T-cell (primary cell): ENCODE measurements around the gene ARHGAP15. TPM values are rescaled to one million over a fixed set of nuclear protein-coding genes. Genes with fewer than 3 reads are reported as not detected.

Experiments
- ATAC-seq, 4 experiments: fragments of 200-7000 bp in 3 of 4; fragments of 150-1000 bp in 1 of 4; cut with Tn5 transposase; replicated peaks in 1 of 4; 1 replicate in 3 of 4; 2 replicates in 1 of 4; pipeline ENCODE4 v1.10.0; 2021; ENCODE audit warnings: moderate library complexity in 3 of 4, mild to moderate bottlenecking in 2 of 4, moderate number of reproducible peaks in 1 of 4
- CTCF ChIA-PET, 2 donors: fragments of 300-600 bp; sonication (Branson Sonifier 250); formaldehyde crosslinking; loops; one replicate each; lab custom pipeline; 2022; ENCODE audit warnings: antibody characterized with exemption in 2 of 2; lab: Charles Lee
- POLR2A ChIA-PET, 2 donors: fragments of 300-600 bp; sonication (Branson Sonifier 250); formaldehyde crosslinking; loops; one replicate each; lab custom pipeline; 2022; ENCODE audit warnings: antibody characterized with exemption in 2 of 2; lab: Charles Lee
- DNase-seq, 35 experiments: peaks; one replicate each; pipeline versions ENCODE4 v3.0.0 to v3.0.0-alpha.2; 2013 to 2023
- H3K27ac ChIP-seq: one replicate; pipeline ENCODE4 v1.5.1; 2013; ENCODE audit warnings: low read length
- H3K27me3 ChIP-seq, 2 experiments: replicated peaks in 1 of 2; 1 replicate in 1 of 2; 2 replicates in 1 of 2; pipeline versions ENCODE4 v1.6.1 to v1.7.0; 2013; ENCODE audit warnings: low read length in 1 of 2, mixed read lengths in 1 of 2; ENCODE audit not compliant: control insufficient read depth in 2 of 2, insufficient read depth in 2 of 2; ENCODE audit errors: extremely low read depth in 1 of 2
- H3K36me3 ChIP-seq, 2 donors: 1 replicate in 1 of 2; 2 replicates in 1 of 2; pipeline versions ENCODE4 v1.6.1 to v1.7.0; 2013; ENCODE audit warnings: low read length in 1 of 2; ENCODE audit not compliant: control insufficient read depth in 2 of 2, insufficient read depth in 1 of 2; ENCODE audit errors: extremely low read depth in 1 of 2
- H3K4me1 ChIP-seq, 2 experiments: 1 replicate in 1 of 2; 2 replicates in 1 of 2; pipeline versions ENCODE4 v1.6.1 to v1.7.0; 2013; ENCODE audit warnings: low read length in 2 of 2, mixed read lengths in 1 of 2; ENCODE audit not compliant: insufficient read depth in 2 of 2, control insufficient read depth in 1 of 2; ENCODE audit errors: extremely low read depth in 1 of 2
- H3K4me3 ChIP-seq, 2 donors: 1 replicate in 1 of 2; 2 replicates in 1 of 2; pipeline versions ENCODE4 v1.5.1 to v1.7.0; 2013; ENCODE audit warnings: mild to moderate bottlenecking in 2 of 2, low read length in 1 of 2, moderate library complexity in 1 of 2; ENCODE audit not compliant: control insufficient read depth in 1 of 2; ENCODE audit errors: extremely low read depth in 1 of 2
- H3K9me3 ChIP-seq: 2 replicates; pipeline ENCODE4 v1.7.0; 2013
- H3K27ac Mint-ChIP-seq, 2 donors: one replicate each; pipeline ENCODE4 v1.8.0; 2020 to 2021; ENCODE audit warnings: mild to moderate bottlenecking in 2 of 2, mixed read lengths in 2 of 2
- H3K27me3 Mint-ChIP-seq, 2 donors: one replicate each; pipeline ENCODE4 v1.8.0; 2021 to 2022; ENCODE audit warnings: mixed read lengths in 2 of 2
- H3K36me3 Mint-ChIP-seq: one replicate; pipeline ENCODE4 v1.8.0; 2021; ENCODE audit warnings: mixed read lengths
- H3K4me1 Mint-ChIP-seq, 3 donors: one replicate each; pipeline ENCODE4 v1.8.0; 2020 to 2022; ENCODE audit warnings: mixed read lengths in 3 of 3, mild to moderate bottlenecking in 1 of 3
- H3K4me3 Mint-ChIP-seq, 3 donors: one replicate each; pipeline ENCODE4 v1.8.0; 2020 to 2022; ENCODE audit warnings: mild to moderate bottlenecking in 3 of 3, mixed read lengths in 3 of 3, moderate library complexity in 3 of 3
- H3K9me3 Mint-ChIP-seq, 3 donors: one replicate each; pipeline ENCODE4 v1.8.0; 2020 to 2022; ENCODE audit warnings: mixed read lengths in 3 of 3
- WGBS: methylation state at CpG from one replicate; pipeline ENCODE4 v1.1.5; 2013; ENCODE audit warnings: missing lambda C conversion rate; ENCODE audit not compliant: insufficient coverage; 5-methylcytosine and 5-hydroxymethylcytosine counted together
- total RNA-seq, 35 experiments: library from RNA in 6 of 35; stranded (reverse) in 6 of 35; fragments of 120-200 nt in 1 of 35; gene quantifications; one replicate each; pipeline versions ENCODE4 v1.2.1 to v1.2.4 and lab custom pipeline; 2013 to 2026

Gene ARHGAP15
- total RNA-seq, 5 donors from 2014 or later (not counting 1 experiment from before 2014, with no cell fraction given), result 154 to 271 (median 188) TPM

- H3K9me3 ChIP-seq, result no peaks in the 10 kb centered on the region
- no peak overlapping the region for H3K4me3 ChIP-seq
- H3K9me3 Mint-ChIP-seq, result no peaks in the 10 kb centered on the region
- H3K27ac Mint-ChIP-seq, result no peak overlapping the region
- H3K4me1 ChIP-seq, result peaks cover 3 to 4% of the 10 kb centered on the region in 2 experiments
- no peak for ATAC-seq
- no peak overlapping the region for H3K27ac ChIP-seq
- H3K27me3 ChIP-seq, result no peaks in the 10 kb centered on the region
- DNase-seq, result no peak
- CTCF ChIA-PET, result no interaction called here
- H3K36me3 Mint-ChIP-seq, result peaks cover 24% of the 10 kb centered on the region
- H3K4me1 Mint-ChIP-seq, result peaks cover 25 to 61% (median 54%) of the 10 kb centered on the region in 3 donors
- no peak overlapping the region for H3K4me3 Mint-ChIP-seq
- H3K36me3 ChIP-seq, result peaks cover 0 to 11% of the 10 kb centered on the region in 2 donors
- H3K27me3 Mint-ChIP-seq, result no peaks in the 10 kb centered on the region
- WGBS, result no CpG with 5 or more reads among the region's 2 CpGs
- POLR2A ChIA-PET, result interaction anchor here in 1 of 2 donors (0.6 kb wide), 1 partner anchor 294 kb away, joined by 3 read pairs; no protein-coding TSS in a partner anchor
Observed at GRCh38 chr2:143480086-143480485, 350.9 kb downstream of the ARHGAP15 start.

- ATAC-seq (no peak), DNase-seq (no peak)
- Mint-ChIP-seq H3K27ac (no peak overlapping the region), H3K36me3 (peaks cover 28% of the 10 kb centered on the region), H3K27me3 (no peaks in the 10 kb centered on the region), H3K4me1 (peaks cover 24 to 58% (median 50%) of the 10 kb centered on the region in 3 donors), H3K9me3 (no peaks in the 10 kb centered on the region), H3K4me3 (no peak overlapping the region)
- WGBS, result no CpG with 5 or more reads among the region's 2 CpGs
- H3K36me3 ChIP-seq, result peaks cover 0 to 5% of the 10 kb centered on the region in 2 donors
- CTCF ChIA-PET, result no interaction called here
- no peak overlapping the region for H3K27ac ChIP-seq
- no peaks in the 10 kb centered on the region for H3K27me3 ChIP-seq
- no peak overlapping the region for H3K4me3 ChIP-seq
- H3K4me1 ChIP-seq, result peaks cover 0 to 3% of the 10 kb centered on the region in 2 experiments
- H3K9me3 ChIP-seq, result no peaks in the 10 kb centered on the region
- POLR2A ChIA-PET, result interaction anchor here in 1 of 2 donors (0.7 kb wide), 1 partner anchor 156 kb away, joined by 3 read pairs; no protein-coding TSS in a partner anchor
Observed at GRCh38 chr2:143480601-143481236, 351.5 kb downstream of the ARHGAP15 start.

GRCh38 chr2:143481237-143481623 is 352.0 kb downstream of the ARHGAP15 start:
- H3K4me3 ChIP-seq, result no peak overlapping the region
- Mint-ChIP-seq H3K27me3 (no peaks in the 10 kb centered on the region), H3K9me3 (no peaks in the 10 kb centered on the region), H3K27ac (no peak overlapping the region), H3K4me3 (no peak overlapping the region), H3K36me3 (peaks cover 28% of the 10 kb centered on the region), H3K4me1 (peaks cover 25 to 58% (median 53%) of the 10 kb centered on the region in 3 donors)
- H3K9me3 ChIP-seq, result no peaks in the 10 kb centered on the region
- H3K27me3 ChIP-seq, result no peaks in the 10 kb centered on the region
- POLR2A ChIA-PET, result interaction anchor here in 1 of 2 donors (0.7 kb wide), 1 partner anchor 157 kb away, joined by 3 read pairs; no protein-coding TSS in a partner anchor
- no peak for DNase-seq
- CTCF ChIA-PET, result no interaction called here
- peaks cover 0 to 3% of the 10 kb centered on the region in 2 donors for H3K36me3 ChIP-seq
- ATAC-seq, result no peak
- H3K4me1 ChIP-seq, result peaks cover 0 to 3% of the 10 kb centered on the region in 2 experiments
- H3K27ac ChIP-seq, result no peak overlapping the region
- WGBS, result 100% methylated on average over 2 of the region's 6 CpGs

- ChIA-PET CTCF (no interaction called here), POLR2A (no interaction called here)
- Histone ChIP-seq H3K27me3 (no peaks in the 10 kb centered on the region), H3K27ac (no peak overlapping the region), H3K36me3 (peaks cover 0 to 6% of the 10 kb centered on the region in 2 donors), H3K9me3 (no peaks in the 10 kb centered on the region), H3K4me3 (no peak overlapping the region), H3K4me1 (peaks cover 0 to 3% of the 10 kb centered on the region in 2 experiments)
- Mint-ChIP-seq H3K36me3 (peaks cover 30% of the 10 kb centered on the region), H3K9me3 (no peaks in the 10 kb centered on the region), H3K27me3 (no peaks in the 10 kb centered on the region), H3K4me3 (no peak overlapping the region), H3K4me1 (peaks cover 25 to 58% (median 52%) of the 10 kb centered on the region in 3 donors), H3K27ac (peak overlapping the region in 1 of 2 donors; percentile 8)
- ATAC-seq (no peak), DNase-seq (no peak)
Observed at GRCh38 chr2:143481733-143482132, 352.5 kb downstream of the ARHGAP15 start.

- Histone ChIP-seq H3K27ac (no peak overlapping the region), H3K4me1 (peaks cover 0 to 3% of the 10 kb centered on the region in 2 experiments), H3K27me3 (no peaks in the 10 kb centered on the region), H3K36me3 (peaks cover 0 to 4% of the 10 kb centered on the region in 2 donors), H3K4me3 (no peak overlapping the region), H3K9me3 (no peaks in the 10 kb centered on the region)
- H3K27me3 Mint-ChIP-seq, result no peaks in the 10 kb centered on the region
- CTCF ChIA-PET, result no interaction called here
- no peak overlapping the region for H3K27ac Mint-ChIP-seq
- peaks cover 25 to 54% (median 48%) of the 10 kb centered on the region in 3 donors for H3K4me1 Mint-ChIP-seq
- H3K36me3 Mint-ChIP-seq, result peaks cover 33% of the 10 kb centered on the region
- WGBS, result no CpG with 5 or more reads among the region's 3 CpGs
- POLR2A ChIA-PET, result no interaction called here
- no peak for ATAC-seq
- no peak overlapping the region for H3K4me3 Mint-ChIP-seq
- no peaks in the 10 kb centered on the region for H3K9me3 Mint-ChIP-seq
- no peak for DNase-seq
Observed at GRCh38 chr2:143482316-143482715, 353.1 kb downstream of the ARHGAP15 start.

GRCh38 chr2:143482771-143483170 is 353.6 kb downstream of the ARHGAP15 start:
- Mint-ChIP-seq H3K36me3 (peaks cover 37% of the 10 kb centered on the region), H3K4me3 (no peak overlapping the region), H3K4me1 (peaks cover 20 to 49% (median 47%) of the 10 kb centered on the region in 3 donors), H3K27me3 (no peaks in the 10 kb centered on the region), H3K9me3 (no peaks in the 10 kb centered on the region), H3K27ac (no peak overlapping the region)
- ChIA-PET CTCF (no interaction called here), POLR2A (no interaction called here)
- no peak overlapping the region for H3K4me3 ChIP-seq
- H3K27ac ChIP-seq, result no peak overlapping the region
- DNase-seq (no peak), ATAC-seq (no peak)
- peaks cover 0 to 7% of the 10 kb centered on the region in 2 donors for H3K36me3 ChIP-seq
- no CpG with 5 or more reads among the region's 4 CpGs for WGBS
- no peaks in the 10 kb centered on the region for H3K27me3 ChIP-seq
- peaks cover 0 to under 1% of the 10 kb centered on the region in 2 experiments for H3K4me1 ChIP-seq
- no peaks in the 10 kb centered on the region for H3K9me3 ChIP-seq
